ENCODE results near the gene CLDN15.
A peak's percentile ranks its signal among the peaks of the same experiment; 100 is the strongest.
"Not testable (repeated sequence)": the region's sequence is repeated elsewhere in the genome, so short reads cannot be mapped to it uniquely, and the experiment has no call there.

Gene CLDN15

GRCh38 chr7:101222275-101222830, 15.2 kb downstream of the CLDN15 start:
- no peak for DNase-seq (ENCODE audit: low read depth)

GRCh38 chr7:101220295-101220694, 17.3 kb downstream of the CLDN15 start:
- DNase-seq (ENCODE audit: low read depth) = no peak

- no peak for DNase-seq (ENCODE audit: low read depth)
Measured at GRCh38 chr7:101218236-101219125, 19.1 kb downstream of the CLDN15 start.

- peak; percentile 87 for DNase-seq (ENCODE audit: low read depth)
Measured at GRCh38 chr7:101217388-101218235, 20.0 kb downstream of the CLDN15 start, which contains the start of the genes PLOD3 and ZNHIT1. PLOD3 (minus strand) TSS chr7:101217581; CDS start chr7:101217274, 307 bp downstream. ZNHIT1 (plus strand) TSS chr7:101218165; CDS start chr7:101218196, 31 bp downstream.

- DNase-seq (ENCODE audit: low read depth) = no peak
Measured at GRCh38 chr7:101216860-101217387, 20.7 kb downstream of the CLDN15 start.

- DNase-seq (ENCODE audit: low read depth) = no peak
Measured at GRCh38 chr7:101216001-101216859, 21.4 kb downstream of the CLDN15 start.

- no peak for DNase-seq (ENCODE audit: low read depth)
Measured at GRCh38 chr7:101212014-101212413, 25.6 kb downstream of the CLDN15 start.

GRCh38 chr7:101211501-101211900, 26.1 kb downstream of the CLDN15 start:
- no peak for DNase-seq (ENCODE audit: low read depth)

- DNase-seq (ENCODE audit: low read depth) = no peak
Measured at GRCh38 chr7:101210143-101210542, 27.5 kb downstream of the CLDN15 start.

- no peak for DNase-seq (ENCODE audit: low read depth)
Measured at GRCh38 chr7:101208794-101209193, 28.8 kb downstream of the CLDN15 start.

GRCh38 chr7:101207459-101207858, 30.1 kb downstream of the CLDN15 start:
- no peak for DNase-seq (ENCODE audit: low read depth)

- no peak for DNase-seq (ENCODE audit: low read depth)
Measured at GRCh38 chr7:101206665-101207042, 30.9 kb downstream of the CLDN15 start.

- DNase-seq (ENCODE audit: low read depth) = no peak
Measured at GRCh38 chr7:101205901-101206664, 31.5 kb downstream of the CLDN15 start.

GRCh38 chr7:101203740-101204738, 33.6 kb downstream of the CLDN15 start:
- DNase-seq (ENCODE audit: low read depth) = not testable (repeated sequence)

GRCh38 chr7:101202603-101202918, 35.0 kb downstream of the CLDN15 start:
- no peak for DNase-seq (ENCODE audit: low read depth)

GRCh38 chr7:101201695-101202602, 35.7 kb downstream of the CLDN15 start:
- DNase-seq (ENCODE audit: low read depth) = no peak

- DNase-seq (ENCODE audit: low read depth) = no peak
Measured at GRCh38 chr7:101200862-101201599, 36.6 kb downstream of the CLDN15 start, which contains the start of gene MOGAT3. MOGAT3 (minus strand) TSS chr7:101201036; CDS start chr7:101200854, 182 bp downstream.
